Fibroblast of lung (primary cell): ENCODE data around the gene MARCHF2.

Experiments
- EZH2 ChIP-seq: IDR thresholded peaks from 2 replicates; pipeline ENCODE4 v1.5.1; 2012; ENCODE audit warnings: low read length, control low read depth, mild to moderate bottlenecking; ENCODE audit errors: missing control alignments
- TF ChIP-seq, protein P1 (sequence below), 2 donors: IDR thresholded peaks in 1 of 2; conservative IDR thresholded peaks in 1 of 2; 1 replicate in 1 of 2; 2 replicates in 1 of 2; pipeline ENCODE4 v1.5.1; 2011 to 2012; ENCODE audit warnings: low read length in 2 of 2, control low read depth in 1 of 2, inconsistent platforms in 1 of 2, low read depth in 1 of 2, mild to moderate bottlenecking in 1 of 2

GRCh38 chr19:8449830-8450229 lies 36.7 kb downstream of the MARCHF2 start:
- TF ChIP-seq EZH2: no peak
- TF ChIP-seq, protein P1, sequence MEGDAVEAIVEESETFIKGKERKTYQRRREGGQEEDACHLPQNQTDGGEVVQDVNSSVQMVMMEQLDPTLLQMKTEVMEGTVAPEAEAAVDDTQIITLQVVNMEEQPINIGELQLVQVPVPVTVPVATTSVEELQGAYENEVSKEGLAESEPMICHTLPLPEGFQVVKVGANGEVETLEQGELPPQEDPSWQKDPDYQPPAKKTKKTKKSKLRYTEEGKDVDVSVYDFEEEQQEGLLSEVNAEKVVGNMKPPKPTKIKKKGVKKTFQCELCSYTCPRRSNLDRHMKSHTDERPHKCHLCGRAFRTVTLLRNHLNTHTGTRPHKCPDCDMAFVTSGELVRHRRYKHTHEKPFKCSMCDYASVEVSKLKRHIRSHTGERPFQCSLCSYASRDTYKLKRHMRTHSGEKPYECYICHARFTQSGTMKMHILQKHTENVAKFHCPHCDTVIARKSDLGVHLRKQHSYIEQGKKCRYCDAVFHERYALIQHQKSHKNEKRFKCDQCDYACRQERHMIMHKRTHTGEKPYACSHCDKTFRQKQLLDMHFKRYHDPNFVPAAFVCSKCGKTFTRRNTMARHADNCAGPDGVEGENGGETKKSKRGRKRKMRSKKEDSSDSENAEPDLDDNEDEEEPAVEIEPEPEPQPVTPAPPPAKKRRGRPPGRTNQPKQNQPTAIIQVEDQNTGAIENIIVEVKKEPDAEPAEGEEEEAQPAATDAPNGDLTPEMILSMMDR (conservative IDR thresholded peaks at IDR 0.05 in 1 of 2, IDR thresholded peaks at IDR 0.05 in 1 of 2; ENCODE audit: low read depth in 1 of 2, low read length in 2 of 2): no peak
